Caco-2 (cell line): ENCODE measurements around the gene MBP. TPM values are rescaled to one million over a fixed set of nuclear protein-coding genes. Genes with fewer than 3 reads are reported as not detected.
"Not testable (repeated sequence)": the region's sequence is repeated elsewhere in the genome, so short reads cannot be mapped to it uniquely, and the experiment has no call there.

ENCODE experiments used
- BruUV-seq: library from RNA; stranded (reverse); fragments of 400-500 nt; replicated peaks from 2 replicates; lab custom pipeline; 2021; lab: Mats Ljungman, UMichigan
- CTCF ChIA-PET: fragments of 300-600 bp; sonication (Branson Sonifier 250); formaldehyde crosslinking; loops from one replicate; lab custom pipeline; 2022; ENCODE audit warnings: antibody characterized with exemption; lab: Charles Lee
- POLR2A ChIA-PET: fragments of 300-600 bp; sonication (Branson Sonifier 250); formaldehyde crosslinking; loops from one replicate; lab custom pipeline; 2022; ENCODE audit warnings: antibody characterized with exemption; lab: Charles Lee
- DNase-seq, 2 experiments: peaks; one replicate each; pipeline versions ENCODE4 v3.0.0 to v3.0.0-alpha.2; 2020 to 2022
- H3K27me3 ChIP-seq: replicated peaks from 2 replicates; pipeline ENCODE4 v1.6.0; 2011; ENCODE audit warnings: low read length; ENCODE audit not compliant: control insufficient read depth, insufficient read depth
- H3K36me3 ChIP-seq: 2 replicates; pipeline ENCODE4 v1.5.1; 2011; ENCODE audit warnings: low read length; ENCODE audit not compliant: control insufficient read depth, insufficient read depth
- H3K4me1 ChIP-seq: fragments of 250-450 bp; sonication (Bioruptor Pico); 2 replicates; pipeline ENCODE4 v1.5.1; 2020; ENCODE audit warnings: mild to moderate bottlenecking
- H3K4me3 ChIP-seq: 2 replicates; pipeline ENCODE4 v1.5.1; 2011; ENCODE audit warnings: low read depth, mild to moderate bottlenecking, control low read depth, low read length
- H3K9me3 ChIP-seq: fragments of 250-450 bp; sonication (Bioruptor Pico); 2 replicates; pipeline ENCODE4 v1.5.1; 2020; ENCODE audit warnings: mild to moderate bottlenecking, moderate library complexity
- H3K27ac Mint-ChIP-seq: one replicate; pipeline ENCODE4 v1.8.0; 2022; ENCODE audit warnings: mixed read lengths; ENCODE audit not compliant: unreplicated experiment
- H3K27me3 Mint-ChIP-seq: one replicate; pipeline ENCODE4 v1.8.0; 2022; ENCODE audit warnings: mixed read lengths; ENCODE audit not compliant: insufficient read depth, unreplicated experiment
- H3K36me3 Mint-ChIP-seq: one replicate; pipeline ENCODE4 v1.8.0; 2022; ENCODE audit warnings: mild to moderate bottlenecking, mixed read lengths; ENCODE audit not compliant: insufficient read depth, unreplicated experiment
- H3K4me1 Mint-ChIP-seq: one replicate; pipeline ENCODE4 v1.8.0; 2022; ENCODE audit warnings: low read depth, mixed read lengths; ENCODE audit not compliant: unreplicated experiment
- H3K4me3 Mint-ChIP-seq: one replicate; pipeline ENCODE4 v1.8.0; 2022; ENCODE audit warnings: mild to moderate bottlenecking, moderate library complexity, mixed read lengths; ENCODE audit not compliant: unreplicated experiment
- H3K9me3 Mint-ChIP-seq: one replicate; pipeline ENCODE4 v1.8.0; 2022; ENCODE audit warnings: mixed read lengths; ENCODE audit not compliant: unreplicated experiment
- CTCF ChIP-seq, 2 experiments: fragments of 200-600 bp in 1 of 2; IDR thresholded peaks; 1 replicate in 1 of 2; 2 replicates in 1 of 2; pipeline versions ENCODE4 v1.5.1 to v1.8.0; 2011 to 2022; ENCODE audit warnings: antibody characterized with exemption in 1 of 2, control low read depth in 1 of 2, inconsistent platforms in 1 of 2, low read depth in 1 of 2, low read length in 1 of 2, mild to moderate bottlenecking in 1 of 2, moderate library complexity in 1 of 2; ENCODE audit not compliant: insufficient read depth in 1 of 2, severe bottlenecking in 1 of 2, unreplicated experiment in 1 of 2
- intact Hi-C: fragments of 100-400 bp; cut with micrococcal nuclease; formaldehyde crosslinking; loops from one replicate; pipeline ENCODE4 v1.10.0; 2022; ENCODE audit not compliant: unreplicated experiment
- total RNA-seq: library from RNA; stranded (reverse); gene quantifications from 2 replicates; pipeline ENCODE4 v1.2.3, GENCODE V29; 2022

Gene MBP
- total RNA-seq, 1 experiment from 2014 or later, result 11.4 TPM

- no peak overlapping the region for H3K4me3 Mint-ChIP-seq
- H3K27me3 Mint-ChIP-seq, result no peaks in the 10 kb centered on the region
- DNase-seq, result no peak
- H3K9me3 Mint-ChIP-seq, result peaks cover 11% of the 10 kb centered on the region
- Histone ChIP-seq H3K36me3 (no peaks in the 10 kb centered on the region), H3K9me3 (no peaks in the 10 kb centered on the region), H3K4me3 (no peak overlapping the region), H3K4me1 (no peaks in the 10 kb centered on the region), H3K27me3 (no peaks in the 10 kb centered on the region)
- no TSS peak for BruUV-seq
- intact Hi-C loops, result no loop called here
- TF ChIP-seq CTCF (IDR thresholded peaks at IDR 0.05; ENCODE audit: insufficient read depth in 1 of 2, low read depth in 1 of 2, low read length in 1 of 2, severe bottlenecking in 1 of 2, unreplicated experiment in 1 of 2), result no peak
- H3K27ac Mint-ChIP-seq, result no peak overlapping the region
- POLR2A ChIA-PET, result no interaction called here
- CTCF ChIA-PET, result interaction anchor here (0.9 kb wide), 1 partner anchor 39 kb away, joined by 3 read pairs; no protein-coding TSS in a partner anchor
- no peaks in the 10 kb centered on the region for H3K4me1 Mint-ChIP-seq
- H3K36me3 Mint-ChIP-seq, result no peaks in the 10 kb centered on the region
Measured at GRCh38 chr18:77022556-77022955, 110.0 kb downstream of the MBP start.

DNA sequence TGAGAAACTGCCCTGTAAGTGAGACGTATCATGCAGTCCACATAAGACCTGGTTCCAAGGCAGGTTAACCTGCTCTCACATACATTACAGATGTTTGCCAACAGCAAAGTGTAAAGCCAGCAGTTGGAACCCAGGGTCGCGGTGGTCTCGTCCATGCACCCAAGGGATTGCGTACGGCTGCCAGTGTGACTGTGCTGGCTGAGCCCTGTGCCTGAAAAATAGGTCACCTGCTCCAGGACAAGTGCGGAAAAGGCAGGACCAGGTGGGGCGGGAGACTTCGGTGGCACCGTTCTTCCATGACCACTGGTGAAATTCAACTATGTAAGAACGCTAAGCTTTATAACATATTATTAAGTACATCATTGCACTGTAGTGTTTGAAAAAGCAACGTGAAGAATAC is 110.5 kb downstream of the MBP start:
- Mint-ChIP-seq H3K9me3 (peaks cover 11% of the 10 kb centered on the region), H3K4me3 (no peak overlapping the region), H3K27me3 (no peaks in the 10 kb centered on the region), H3K36me3 (no peaks in the 10 kb centered on the region), H3K4me1 (no peaks in the 10 kb centered on the region), H3K27ac (no peak overlapping the region)
- Histone ChIP-seq H3K36me3 (no peaks in the 10 kb centered on the region), H3K4me3 (no peak overlapping the region), H3K4me1 (no peaks in the 10 kb centered on the region), H3K27me3 (no peaks in the 10 kb centered on the region), H3K9me3 (no peaks in the 10 kb centered on the region)
- POLR2A ChIA-PET, result no interaction called here
- BruUV-seq, result no TSS peak
- no peak for TF ChIP-seq CTCF (IDR thresholded peaks at IDR 0.05; ENCODE audit: insufficient read depth in 1 of 2, low read depth in 1 of 2, low read length in 1 of 2, severe bottlenecking in 1 of 2, unreplicated experiment in 1 of 2)
- CTCF ChIA-PET, result no interaction called here
- no peak for DNase-seq
- intact Hi-C loops, result no loop called here

- DNase-seq, H3K27ac Mint-ChIP-seq, BruUV-seq, intact Hi-C loops, H3K27me3 ChIP-seq, POLR2A ChIA-PET, H3K4me1 ChIP-seq, CTCF ChIA-PET, H3K4me3 Mint-ChIP-seq, H3K9me3 ChIP-seq, H3K27me3 Mint-ChIP-seq, H3K4me3 ChIP-seq, H3K4me1 Mint-ChIP-seq, H3K36me3 Mint-ChIP-seq, H3K36me3 ChIP-seq: not testable (repeated sequence)
- peaks cover 11% of the 10 kb centered on the region for H3K9me3 Mint-ChIP-seq
Measured at GRCh38 chr18:77021478-77021877, 111.1 kb downstream of the MBP start.

DNA sequence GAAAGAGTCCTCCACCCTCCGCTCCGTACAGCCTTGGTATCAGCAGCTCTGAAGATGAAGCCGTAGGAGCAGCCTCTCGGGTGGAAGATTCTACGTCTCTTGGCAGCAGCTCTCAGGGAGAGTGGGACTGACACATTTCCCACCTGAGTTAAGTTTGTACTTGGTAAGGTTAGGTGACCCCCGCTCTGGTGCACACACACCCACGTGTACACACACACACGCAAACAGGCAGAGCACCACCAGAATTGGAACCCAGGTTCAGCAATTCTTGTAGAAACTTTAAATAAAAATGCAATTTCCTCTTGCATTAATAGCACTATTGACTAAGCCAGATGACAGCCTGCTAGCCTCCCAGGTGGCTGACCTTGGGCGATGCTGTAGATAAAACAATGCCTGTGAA is 111.5 kb downstream of the MBP start:
- Histone ChIP-seq H3K4me1 (no peaks in the 10 kb centered on the region), H3K9me3 (no peaks in the 10 kb centered on the region), H3K4me3 (no peak overlapping the region), H3K36me3 (no peaks in the 10 kb centered on the region; the same call in 1 of the 2 replicates), H3K27me3 (no peaks in the 10 kb centered on the region)
- H3K27me3 Mint-ChIP-seq, result no peaks in the 10 kb centered on the region
- intact Hi-C loops, result no loop called here
- no peak for DNase-seq
- no peaks in the 10 kb centered on the region for H3K36me3 Mint-ChIP-seq
- TF ChIP-seq CTCF (IDR thresholded peaks at IDR 0.05; ENCODE audit: insufficient read depth in 1 of 2, low read depth in 1 of 2, low read length in 1 of 2, severe bottlenecking in 1 of 2, unreplicated experiment in 1 of 2), result no peak
- no peak overlapping the region for H3K4me3 Mint-ChIP-seq
- BruUV-seq, result no TSS peak
- no peak overlapping the region for H3K27ac Mint-ChIP-seq
- ChIA-PET CTCF (no interaction called here), POLR2A (no interaction called here)
- H3K4me1 Mint-ChIP-seq, result no peaks in the 10 kb centered on the region
- H3K9me3 Mint-ChIP-seq, result peaks cover 11% of the 10 kb centered on the region
